ENCODE results near the gene PACRG. TPM values are rescaled to one million over a fixed set of nuclear protein-coding genes. Genes with fewer than 3 reads are reported as not detected.

PACRG gene
- polyA plus RNA-seq, 3 donors = not detected

- Mint-ChIP-seq H3K27me3 (ENCODE audit: low read depth in 3 of 3) (peaks cover 0 to 2% (median 0%) of the 10 kb centered on the region in 3 donors), H3K27ac (no peak overlapping the region)
- H3K4me1 ChIP-seq (ENCODE audit: control insufficient read depth in 1 of 2, insufficient read depth in 2 of 2, low read length in 2 of 2) = no peaks in the 10 kb centered on the region
These were observed 223.5 kb downstream of the PACRG start for GRCh38 chr6:162951164-162951743.

GRCh38 chr6:162952423-162952822, 224.6 kb downstream of the PACRG start:
- Histone ChIP-seq H3K4me2 (replicated peaks; ENCODE audit: extremely low read depth, low read length, poor library complexity, severe bottlenecking) (no peak overlapping the region), H3K4me3 (replicated peaks in 1 of 3; ENCODE audit: low read depth in 2 of 3, low read length in 3 of 3) (no peak overlapping the region), H3K4me1 (ENCODE audit: control insufficient read depth in 1 of 2, insufficient read depth in 2 of 2, low read length in 2 of 2) (no peaks in the 10 kb centered on the region), H3K36me3 (replicated peaks in 1 of 2; ENCODE audit: control insufficient read depth in 1 of 2, insufficient read depth in 2 of 2, low read length in 2 of 2) (no peaks in the 10 kb centered on the region), H3K27ac (ENCODE audit: low read depth in 1 of 2, low read length in 2 of 2) (no peak overlapping the region), H4K20me1 (ENCODE audit: insufficient read depth, low read length) (no peaks in the 10 kb centered on the region), H2AFZ (ENCODE audit: insufficient read depth, low read depth, low read length, poor library complexity, severe bottlenecking) (no peak overlapping the region), H3K9ac (ENCODE audit: insufficient read depth, low read length, poor library complexity, severe bottlenecking) (no peak overlapping the region), H3K27me3 (ENCODE audit: control insufficient read depth in 2 of 2, insufficient read depth in 2 of 2, low read length in 2 of 2) (no peaks in the 10 kb centered on the region), H3K79me2 (ENCODE audit: insufficient read depth, low read length) (no peaks in the 10 kb centered on the region), H3K9me3 (replicated peaks in 1 of 2; ENCODE audit: control insufficient read depth in 1 of 2, insufficient read depth in 1 of 2, low read length in 2 of 2) (peaks cover 8 to 10% of the 10 kb centered on the region in 2 donors)
- H3K4me3 Mint-ChIP-seq = no peak overlapping the region
- WGBS (ENCODE audit: insufficient coverage) = 100% methylated on average over 1 of the region's 4 CpGs
- no peaks in the 10 kb centered on the region for H3K36me3 Mint-ChIP-seq
- intact Hi-C loops (cut with micrococcal nuclease) = no loop called here
- H3K4me1 Mint-ChIP-seq = no peaks in the 10 kb centered on the region
- peaks cover 0 to 3% (median 0%) of the 10 kb centered on the region in 3 donors for H3K27me3 Mint-ChIP-seq (ENCODE audit: low read depth in 3 of 3)
- H3K9me3 Mint-ChIP-seq = peaks cover 0 to 8% (median 3%) of the 10 kb centered on the region in 7 donors
- TF ChIP-seq, protein P1, sequence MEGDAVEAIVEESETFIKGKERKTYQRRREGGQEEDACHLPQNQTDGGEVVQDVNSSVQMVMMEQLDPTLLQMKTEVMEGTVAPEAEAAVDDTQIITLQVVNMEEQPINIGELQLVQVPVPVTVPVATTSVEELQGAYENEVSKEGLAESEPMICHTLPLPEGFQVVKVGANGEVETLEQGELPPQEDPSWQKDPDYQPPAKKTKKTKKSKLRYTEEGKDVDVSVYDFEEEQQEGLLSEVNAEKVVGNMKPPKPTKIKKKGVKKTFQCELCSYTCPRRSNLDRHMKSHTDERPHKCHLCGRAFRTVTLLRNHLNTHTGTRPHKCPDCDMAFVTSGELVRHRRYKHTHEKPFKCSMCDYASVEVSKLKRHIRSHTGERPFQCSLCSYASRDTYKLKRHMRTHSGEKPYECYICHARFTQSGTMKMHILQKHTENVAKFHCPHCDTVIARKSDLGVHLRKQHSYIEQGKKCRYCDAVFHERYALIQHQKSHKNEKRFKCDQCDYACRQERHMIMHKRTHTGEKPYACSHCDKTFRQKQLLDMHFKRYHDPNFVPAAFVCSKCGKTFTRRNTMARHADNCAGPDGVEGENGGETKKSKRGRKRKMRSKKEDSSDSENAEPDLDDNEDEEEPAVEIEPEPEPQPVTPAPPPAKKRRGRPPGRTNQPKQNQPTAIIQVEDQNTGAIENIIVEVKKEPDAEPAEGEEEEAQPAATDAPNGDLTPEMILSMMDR (IDR thresholded peaks at IDR 0.05) = no peak
- H3K27ac Mint-ChIP-seq = no peak overlapping the region
- no peak for DNase-seq

More at GRCh38 chr6:162951164-162951743, 223.5 kb downstream of the PACRG start:
- H2AFZ ChIP-seq (ENCODE audit: insufficient read depth, low read depth, low read length, poor library complexity, severe bottlenecking) = no peak overlapping the region
- no peak overlapping the region for H3K4me2 ChIP-seq (replicated peaks; ENCODE audit: extremely low read depth, low read length, poor library complexity, severe bottlenecking)
- H3K4me1 Mint-ChIP-seq = no peaks in the 10 kb centered on the region
- TF ChIP-seq, protein P1 (IDR thresholded peaks at IDR 0.05) = no peak
- peaks cover 0 to 6% (median 4%) of the 10 kb centered on the region in 7 donors for H3K9me3 Mint-ChIP-seq
- no peak overlapping the region for H3K4me3 Mint-ChIP-seq
- H3K9me3 ChIP-seq (replicated peaks in 1 of 2; ENCODE audit: control insufficient read depth in 1 of 2, insufficient read depth in 1 of 2, low read length in 2 of 2) = peaks cover 0 to 8% of the 10 kb centered on the region in 2 donors
- intact Hi-C loops (cut with micrococcal nuclease) = no loop called here
- H3K79me2 ChIP-seq (ENCODE audit: insufficient read depth, low read length) = no peaks in the 10 kb centered on the region
- H3K4me3 ChIP-seq (replicated peaks in 1 of 3; ENCODE audit: low read depth in 2 of 3, low read length in 3 of 3) = no peak overlapping the region
- H3K36me3 Mint-ChIP-seq = no peaks in the 10 kb centered on the region
- H4K20me1 ChIP-seq (ENCODE audit: insufficient read depth, low read length) = no peaks in the 10 kb centered on the region
- no peaks in the 10 kb centered on the region for H3K27me3 ChIP-seq (ENCODE audit: control insufficient read depth in 2 of 2, insufficient read depth in 2 of 2, low read length in 2 of 2)
- no peak overlapping the region for H3K27ac ChIP-seq (ENCODE audit: low read depth in 1 of 2, low read length in 2 of 2)
- H3K36me3 ChIP-seq (replicated peaks in 1 of 2; ENCODE audit: control insufficient read depth in 1 of 2, insufficient read depth in 2 of 2, low read length in 2 of 2) = no peaks in the 10 kb centered on the region
- no peak for DNase-seq
- no peak overlapping the region for H3K9ac ChIP-seq (ENCODE audit: insufficient read depth, low read length, poor library complexity, severe bottlenecking)
- 71% methylated on average over 1 of the region's 4 CpGs for WGBS (ENCODE audit: insufficient coverage)
